Measurements from ENCODE around the gene MRPS34.

The MRPS34 gene

GRCh38 chr16:1788095-1788707 is 15.3 kb upstream of the MRPS34 start:
- Histone ChIP-seq H3K4me1 (ENCODE audit: control insufficient read depth, insufficient read depth, low read length) (0 out of 2 replicates have a peak, but pooled peaks cover 2% of the 10 kb centered on the region), H3K4me3 (ENCODE audit: low read depth, low read length) (no peak overlapping the region), H3K36me3 (ENCODE audit: control insufficient read depth in 2 of 2, insufficient read depth in 1 of 2, low read length in 2 of 2) (peaks cover 11 to 60% of the 10 kb centered on the region in 2 experiments; a peak in 2 of 3 replicates), H3K27ac (ENCODE audit: extremely low read depth, low read depth, low read length) (no peak overlapping the region), H3K9me3 (ENCODE audit: control insufficient read depth, insufficient read depth, low read depth, low read length) (no peaks in the 10 kb centered on the region)
- TF ChIP-seq SCRT1 (tag by site-specific recombination; IDR thresholded peaks at IDR 0.05; ENCODE audit: borderline replicate concordance) (no peak), ZNF776 (tag by site-specific recombination; IDR thresholded peaks at IDR 0.05; ENCODE audit: borderline replicate concordance) (no peak), ZNF610 (tag by site-specific recombination; IDR thresholded peaks at IDR 0.05; ENCODE audit: borderline replicate concordance) (no peak), ZNF670 (tag by site-specific recombination; IDR thresholded peaks at IDR 0.05; ENCODE audit: low read depth) (no peak), ZNF223 (tag by site-specific recombination; IDR thresholded peaks at IDR 0.05) (no peak), ZSCAN16 (tag by site-specific recombination; IDR thresholded peaks at IDR 0.05) (no peak), ZBTB8A (tag by site-specific recombination; IDR thresholded peaks at IDR 0.05) (no peak), ZNF645 (tag by site-specific recombination; IDR thresholded peaks at IDR 0.05) (no peak), HOXA7 (CRISPR knock-in tag; IDR thresholded peaks at IDR 0.05; ENCODE audit: borderline replicate concordance) (no peak), BCL6B (tag by site-specific recombination; IDR thresholded peaks at IDR 0.05) (no peak), ZNF292 (tag by site-specific recombination; IDR thresholded peaks at IDR 0.05; ENCODE audit: borderline replicate concordance, low read depth) (no peak), ZNF560 (tag by site-specific recombination; IDR thresholded peaks at IDR 0.05; ENCODE audit: borderline replicate concordance) (no peak), ZNF18 (tag by site-specific recombination; IDR thresholded peaks at IDR 0.05) (no peak), KLF9 (tag by site-specific recombination; IDR thresholded peaks at IDR 0.05; ENCODE audit: low read depth) (no peak), ZNF626 (tag by site-specific recombination; IDR thresholded peaks at IDR 0.05) (no peak), ZNF558 (tag by site-specific recombination; IDR thresholded peaks at IDR 0.05) (no peak)
- ChIA-PET CTCF (no interaction called here), POLR2A (interaction anchor here (1.5 kb wide), 2 partner anchors 10 to 367 kb away, joined by 3 read pairs; partner anchors contain the start of gene TRAF7)

GRCh38 chr16:1787322-1788094 is 14.6 kb upstream of the MRPS34 start:
- Histone ChIP-seq H3K9me3 (ENCODE audit: control insufficient read depth, insufficient read depth, low read depth, low read length) (no peaks in the 10 kb centered on the region), H3K4me3 (ENCODE audit: low read depth, low read length) (no peak overlapping the region), H3K27ac (ENCODE audit: extremely low read depth, low read depth, low read length) (no peak overlapping the region), H3K36me3 (ENCODE audit: control insufficient read depth in 2 of 2, insufficient read depth in 1 of 2, low read length in 2 of 2) (peaks cover 11 to 60% of the 10 kb centered on the region in 2 experiments; a peak in 2 of 3 replicates), H3K4me1 (ENCODE audit: control insufficient read depth, insufficient read depth, low read length) (0 out of 2 replicates have a peak, but pooled peaks cover 2% of the 10 kb centered on the region)
- ChIA-PET POLR2A (interaction anchor here (1.5 kb wide), 1 partner anchor 10 kb away, joined by 3 read pairs; no protein-coding TSS in a partner anchor), CTCF (interaction anchor here (0.6 kb wide), 1 partner anchor 23 kb away, joined by 3 read pairs; no protein-coding TSS in a partner anchor)
- no peak for TF ChIP-seq GLIS2 (tag by site-specific recombination; IDR thresholded peaks at IDR 0.05)
- no peak for TF ChIP-seq ZSCAN18 (tag by site-specific recombination; IDR thresholded peaks at IDR 0.05)
- TF ChIP-seq ZNF404 (tag by site-specific recombination; IDR thresholded peaks at IDR 0.05): no peak
- no peak for TF ChIP-seq ZNF133 (tag by site-specific recombination; IDR thresholded peaks at IDR 0.05)
- TF ChIP-seq ZNF621 (tag by site-specific recombination; IDR thresholded peaks at IDR 0.05): no peak
- TF ChIP-seq ZNF670 (tag by site-specific recombination; IDR thresholded peaks at IDR 0.05; ENCODE audit: low read depth): no peak
- TF ChIP-seq SP7 (tag by site-specific recombination; IDR thresholded peaks at IDR 0.05): no peak
- TF ChIP-seq ZNF16 (tag by site-specific recombination; IDR thresholded peaks at IDR 0.05; ENCODE audit: low read depth): no peak
- TF ChIP-seq TRIM28 (IDR thresholded peaks at IDR 0.05; ENCODE audit: borderline replicate concordance, low read length): no peak
- no peak for TF ChIP-seq ZNF426 (tag by site-specific recombination; IDR thresholded peaks at IDR 0.05)
- TF ChIP-seq KLF17 (tag by site-specific recombination; IDR thresholded peaks at IDR 0.05): no peak
- TF ChIP-seq ZXDB (tag by site-specific recombination; IDR thresholded peaks at IDR 0.05): no peak
